GM18519 (cell line): Measurements from ENCODE around the gene MFSD8.
A peak's percentile ranks its signal among the peaks of the same experiment; 100 is the strongest.
"Not testable (repeated sequence)": the region's sequence is repeated elsewhere in the genome, so short reads cannot be mapped to it uniquely, and the experiment has no call there.

Experiments used
- ATAC-seq: cut with Tn5 transposase; IDR thresholded peaks from one replicate; pipeline ENCODE4 v1.9.1; 2021; ENCODE audit warnings: mild to moderate bottlenecking, moderate library complexity; ENCODE audit not compliant: unreplicated experiment, low FRiP score

MFSD8 gene, protein sequence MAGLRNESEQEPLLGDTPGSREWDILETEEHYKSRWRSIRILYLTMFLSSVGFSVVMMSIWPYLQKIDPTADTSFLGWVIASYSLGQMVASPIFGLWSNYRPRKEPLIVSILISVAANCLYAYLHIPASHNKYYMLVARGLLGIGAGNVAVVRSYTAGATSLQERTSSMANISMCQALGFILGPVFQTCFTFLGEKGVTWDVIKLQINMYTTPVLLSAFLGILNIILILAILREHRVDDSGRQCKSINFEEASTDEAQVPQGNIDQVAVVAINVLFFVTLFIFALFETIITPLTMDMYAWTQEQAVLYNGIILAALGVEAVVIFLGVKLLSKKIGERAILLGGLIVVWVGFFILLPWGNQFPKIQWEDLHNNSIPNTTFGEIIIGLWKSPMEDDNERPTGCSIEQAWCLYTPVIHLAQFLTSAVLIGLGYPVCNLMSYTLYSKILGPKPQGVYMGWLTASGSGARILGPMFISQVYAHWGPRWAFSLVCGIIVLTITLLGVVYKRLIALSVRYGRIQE

GRCh38 chr4:127965062-127965802, at the start of gene MFSD8, which contains the start of gene ABHD18:
TSS of gene MFSD8 (minus strand) at chr4:127965173. CDS start at chr4:127965133, 40 bp downstream.
TSS of gene ABHD18 (plus strand) at chr4:127965406. CDS start at chr4:127982956, 17,550 bp downstream.
- peak; percentile 94 for ATAC-seq

DNA sequence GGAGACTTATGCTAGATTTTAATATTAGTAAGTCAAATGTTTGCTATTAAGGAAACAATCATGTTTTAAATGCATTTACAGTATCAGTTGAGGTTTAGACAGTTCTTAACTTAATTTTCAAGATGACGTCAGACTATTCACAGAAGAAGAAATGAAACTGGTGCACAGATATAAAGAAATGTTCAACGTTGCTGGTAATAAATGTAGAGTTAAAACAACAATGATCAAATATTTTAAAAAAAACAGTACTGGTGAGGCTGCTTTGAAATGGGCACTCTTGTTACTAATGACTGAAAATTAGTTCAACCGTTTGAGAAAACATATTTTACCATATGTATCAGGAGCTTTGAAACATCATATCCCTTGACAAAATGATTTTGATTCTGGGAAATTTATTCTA, 44.5 kb upstream of the MFSD8 start:
- ATAC-seq, result no peak

DNA sequence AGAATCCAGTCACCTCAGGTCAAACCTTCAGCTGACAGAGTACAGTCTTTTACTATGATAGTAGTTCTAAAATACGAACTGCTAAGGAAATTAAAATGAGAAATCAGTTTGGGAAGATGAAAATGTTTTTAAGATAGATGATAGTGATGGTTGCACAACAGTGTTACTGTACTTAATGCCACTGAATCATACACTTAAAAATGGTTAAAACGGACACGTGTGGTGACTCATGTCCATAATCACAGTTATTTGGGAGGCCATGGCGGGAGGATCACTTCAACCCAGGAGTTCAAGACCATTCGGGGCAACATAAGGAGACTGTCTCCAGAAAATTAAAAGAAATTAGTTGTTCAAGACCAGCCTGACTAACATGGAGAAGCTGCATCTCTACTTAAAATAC, 41.6 kb upstream of the MFSD8 start:
- ATAC-seq, result no peak

GRCh38 chr4:127997534-127998388, 32.8 kb upstream of the MFSD8 start:
- peak; percentile 99 for ATAC-seq

- not testable (repeated sequence) for ATAC-seq
These were observed 31.5 kb upstream of the MFSD8 start for GRCh38 chr4:127996521-127996920.

- ATAC-seq, result no peak
These were observed 30.8 kb upstream of the MFSD8 start for GRCh38 chr4:127995776-127996175.

- no peak for ATAC-seq
These were observed 28.2 kb upstream of the MFSD8 start for GRCh38 chr4:127993151-127993550.

- no peak for ATAC-seq
These were observed 23.7 kb upstream of the MFSD8 start for GRCh38 chr4:127988638-127989037.

DNA sequence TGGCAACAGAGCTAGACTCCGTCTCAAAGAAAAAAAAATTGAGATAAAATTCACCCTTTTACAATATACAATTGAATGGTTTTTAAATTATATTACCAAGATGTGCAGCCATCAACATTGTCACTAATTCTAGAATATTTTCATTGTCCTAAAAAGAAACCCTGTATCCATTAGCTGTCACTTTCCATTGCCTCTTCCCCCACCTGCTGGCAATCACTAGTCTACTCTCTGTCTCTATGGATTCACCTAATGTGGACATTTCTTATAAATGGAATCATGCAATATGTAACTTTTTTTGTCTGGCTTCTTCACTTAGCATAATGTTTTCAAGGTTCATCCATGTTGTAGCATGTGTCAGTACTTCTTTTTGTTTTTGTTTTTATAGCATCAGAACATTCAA, 21.0 kb upstream of the MFSD8 start:
- no peak for ATAC-seq

- no peak for ATAC-seq
These were observed 17.5 kb upstream of the MFSD8 start for GRCh38 chr4:127982445-127982844.

GRCh38 chr4:127978930-127979329, 14.0 kb upstream of the MFSD8 start:
- no peak for ATAC-seq

- ATAC-seq, result no peak
These were observed 10.3 kb upstream of the MFSD8 start for GRCh38 chr4:127975121-127975770.

GRCh38 chr4:127970925-127971324, 6.0 kb upstream of the MFSD8 start:
- ATAC-seq, result not testable (repeated sequence)

DNA sequence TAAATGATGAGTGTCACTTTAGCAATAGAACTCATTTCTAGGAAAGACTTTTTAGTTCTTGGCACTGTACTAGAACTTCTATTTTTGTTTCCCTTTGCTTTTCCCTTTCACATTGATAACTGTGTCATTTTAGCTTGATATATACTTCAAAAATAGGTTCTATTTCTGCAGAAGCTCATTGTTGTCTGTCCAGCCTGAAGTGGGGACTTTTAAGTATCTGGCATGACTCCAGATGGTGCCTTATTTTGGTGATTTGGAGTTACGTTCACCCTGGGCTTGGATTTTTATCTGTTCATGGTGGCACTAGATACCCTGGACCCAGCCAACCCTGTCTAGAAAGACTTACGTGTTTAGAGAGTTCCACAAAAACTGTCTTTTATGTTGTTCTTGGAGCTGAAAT, 3.6 kb upstream of the MFSD8 start:
- ATAC-seq, result no peak

- no peak for ATAC-seq
These were observed 2.3 kb upstream of the MFSD8 start for GRCh38 chr4:127967141-127967775.

GRCh38 chr4:127965803-127966175, 816 bp upstream of the MFSD8 start:
- ATAC-seq, result peak; percentile 32

GRCh38 chr4:127964426-127965061, 429 bp downstream of the MFSD8 start:
- ATAC-seq, result peak; percentile 15

DNA sequence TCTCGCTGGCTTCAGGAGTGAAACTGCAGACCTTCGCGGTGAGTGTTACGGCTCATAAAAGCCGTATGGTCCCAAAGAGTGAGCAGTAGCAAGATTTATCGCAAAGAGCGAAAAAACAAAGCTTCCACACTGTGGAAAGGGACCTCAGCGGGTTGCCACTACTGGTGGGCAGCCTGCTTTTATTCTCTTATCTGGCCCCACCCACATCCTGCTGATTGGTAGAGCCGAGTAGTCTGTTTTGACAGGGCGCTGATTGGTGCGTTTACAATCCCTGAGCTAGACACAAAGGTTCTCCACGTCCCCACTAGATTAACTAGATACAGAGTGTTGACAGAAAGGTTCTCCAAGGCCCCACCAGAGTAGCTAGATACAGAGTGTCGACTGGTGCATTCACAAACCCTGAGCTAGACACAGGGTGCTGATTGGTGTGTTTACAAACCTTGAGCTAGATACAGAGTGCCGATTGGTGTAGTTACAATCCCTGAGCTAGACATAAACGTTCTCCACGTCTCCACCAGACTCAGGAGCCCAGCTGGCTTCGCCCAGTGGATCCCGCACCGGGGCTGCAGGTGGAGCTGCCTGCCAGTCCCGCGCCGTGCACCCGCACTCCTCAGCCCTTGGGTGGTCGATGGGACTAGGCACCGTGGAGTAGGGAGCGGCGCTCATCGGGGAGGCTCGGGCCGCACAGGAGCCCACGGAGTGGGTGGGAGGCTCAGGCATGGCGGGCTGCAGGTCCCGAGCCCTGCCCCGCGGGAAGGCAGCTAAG, 1.2 kb downstream of the MFSD8 start:
- ATAC-seq, result not testable (repeated sequence)
